Measurements from ENCODE around the gene TEC.

GRCh38 chr4:48149827-48150370 lies 119.7 kb downstream of the TEC start:
- no peak for TF ChIP-seq EZH2 (optimal IDR thresholded peaks at IDR 0.05; ENCODE audit: low read depth, low read length)
- TF ChIP-seq, protein P1, sequence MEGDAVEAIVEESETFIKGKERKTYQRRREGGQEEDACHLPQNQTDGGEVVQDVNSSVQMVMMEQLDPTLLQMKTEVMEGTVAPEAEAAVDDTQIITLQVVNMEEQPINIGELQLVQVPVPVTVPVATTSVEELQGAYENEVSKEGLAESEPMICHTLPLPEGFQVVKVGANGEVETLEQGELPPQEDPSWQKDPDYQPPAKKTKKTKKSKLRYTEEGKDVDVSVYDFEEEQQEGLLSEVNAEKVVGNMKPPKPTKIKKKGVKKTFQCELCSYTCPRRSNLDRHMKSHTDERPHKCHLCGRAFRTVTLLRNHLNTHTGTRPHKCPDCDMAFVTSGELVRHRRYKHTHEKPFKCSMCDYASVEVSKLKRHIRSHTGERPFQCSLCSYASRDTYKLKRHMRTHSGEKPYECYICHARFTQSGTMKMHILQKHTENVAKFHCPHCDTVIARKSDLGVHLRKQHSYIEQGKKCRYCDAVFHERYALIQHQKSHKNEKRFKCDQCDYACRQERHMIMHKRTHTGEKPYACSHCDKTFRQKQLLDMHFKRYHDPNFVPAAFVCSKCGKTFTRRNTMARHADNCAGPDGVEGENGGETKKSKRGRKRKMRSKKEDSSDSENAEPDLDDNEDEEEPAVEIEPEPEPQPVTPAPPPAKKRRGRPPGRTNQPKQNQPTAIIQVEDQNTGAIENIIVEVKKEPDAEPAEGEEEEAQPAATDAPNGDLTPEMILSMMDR (IDR thresholded peaks at IDR 0.05; ENCODE audit: low read length) = no peak

All from MM.1S (cell line).